Neural cell (in vitro differentiated cells): ENCODE data around the gene NFAT5.

Experiments
- CTCF ChIP-seq: fragments of 450-650 bp; IDR thresholded peaks from 2 replicates; pipeline ENCODE4 v1.5.1; 2014; ENCODE audit warnings: antibody characterized with exemption, mild to moderate bottlenecking, moderate library complexity; ENCODE audit not compliant: poor library complexity, severe bottlenecking
- EZH2 ChIP-seq: fragments of 200-600, 300-800 bp; shearing (Covaris generic), sonication (generic); IDR thresholded peaks from 2 replicates; pipeline ENCODE4 v1.6.1; 2014; ENCODE audit warnings: antibody characterized with exemption, low read length, borderline replicate concordance, mild to moderate bottlenecking; ENCODE audit not compliant: insufficient read depth, poor library complexity, severe bottlenecking
- POLR2AphosphoS5 ChIP-seq: IDR thresholded peaks from 2 replicates; pipeline ENCODE4 v1.6.1; 2012
- REST ChIP-seq: IDR thresholded peaks from 2 replicates; pipeline ENCODE4 v1.6.1; 2012; ENCODE audit warnings: borderline replicate concordance

- TF ChIP-seq CTCF = no peak
- TF ChIP-seq REST = no peak
- no peak for TF ChIP-seq POLR2AphosphoS5
- TF ChIP-seq EZH2 = no peak
Observed at GRCh38 chr16:69644790-69645189, 79.0 kb downstream of the NFAT5 start.
